Measurements from ENCODE around the gene HRC.

HRC gene

GRCh38 chr19:49120325-49120683, 34.9 kb downstream of the HRC start:
- Histone ChIP-seq H3K4me3 (peak overlapping the region; percentile 78), H3K9me3 (no peaks in the 10 kb centered on the region), H3K27me3 (ENCODE audit: low read depth) (no peaks in the 10 kb centered on the region), H3K36me3 (replicated peaks) (no peaks in the 10 kb centered on the region), H3K4me1 (peaks cover 10% of the 10 kb centered on the region)
- DNase-seq (ENCODE audit: low spot score in 2 of 2), result no peak
- in situ Hi-C loops (cut with MboI; ENCODE audit: low sequenced_read_pairs), result no loop called here

GRCh38 chr19:49119411-49120324, 35.5 kb downstream of the HRC start, which contains the start of gene PPFIA3:
Gene PPFIA3 (plus strand): TSS chr19:49119544. CDS start chr19:49127874, 8,330 bp downstream.
- peak in 1 of 2 experiments; percentile 62 for DNase-seq (ENCODE audit: low spot score in 2 of 2)
- Histone ChIP-seq H3K27me3 (ENCODE audit: low read depth) (no peaks in the 10 kb centered on the region), H3K4me3 (peak within 1 kb of the TSS; percentile 78), H3K4me1 (peaks cover 6% of the 10 kb centered on the region), H3K36me3 (replicated peaks) (no peaks in the 10 kb centered on the region), H3K9me3 (no peaks in the 10 kb centered on the region)
- in situ Hi-C loops (cut with MboI; ENCODE audit: low sequenced_read_pairs), result no loop called here

- no peaks in the 10 kb centered on the region for H3K27me3 ChIP-seq (ENCODE audit: low read depth)
- H3K36me3 ChIP-seq (replicated peaks), result no peaks in the 10 kb centered on the region
- in situ Hi-C loops (cut with MboI; ENCODE audit: low sequenced_read_pairs), result no loop called here
- H3K4me3 ChIP-seq, result peak within 1 kb of the TSS; percentile 78
- peak; percentile 92 to 96 for DNase-seq (ENCODE audit: low spot score in 2 of 2)
- no peaks in the 10 kb centered on the region for H3K9me3 ChIP-seq
- H3K4me1 ChIP-seq, result peaks cover 8% of the 10 kb centered on the region
Measured at GRCh38 chr19:49118565-49119410, 36.4 kb downstream of the HRC start, which contains the start of gene C19orf73. Gene C19orf73 (minus strand): TSS chr19:49119143. CDS start chr19:49119022, 121 bp downstream.

GRCh38 chr19:49117677-49118564, 37.3 kb downstream of the HRC start:
- Histone ChIP-seq H3K4me1 (peaks cover 11% of the 10 kb centered on the region), H3K36me3 (replicated peaks) (no peaks in the 10 kb centered on the region), H3K4me3 (peak overlapping the region; percentile 78), H3K27me3 (ENCODE audit: low read depth) (no peaks in the 10 kb centered on the region), H3K9me3 (no peaks in the 10 kb centered on the region)
- DNase-seq (ENCODE audit: low spot score in 2 of 2), result no peak
- in situ Hi-C loops (cut with MboI; ENCODE audit: low sequenced_read_pairs), result no loop called here

GRCh38 chr19:49116544-49116943, 38.7 kb downstream of the HRC start:
- in situ Hi-C loops (cut with MboI; ENCODE audit: low sequenced_read_pairs), result no loop called here
- H3K4me1 ChIP-seq, result peaks cover 11% of the 10 kb centered on the region
- no peaks in the 10 kb centered on the region for H3K36me3 ChIP-seq (replicated peaks)
- DNase-seq (ENCODE audit: low spot score in 2 of 2), result no peak
- H3K27me3 ChIP-seq (ENCODE audit: low read depth), result no peaks in the 10 kb centered on the region
- no peaks in the 10 kb centered on the region for H3K9me3 ChIP-seq
- H3K4me3 ChIP-seq, result no peak overlapping the region

GRCh38 chr19:49114630-49115363, 40.4 kb downstream of the HRC start:
- peak overlapping the region; percentile 74 for H3K4me3 ChIP-seq
- H3K9me3 ChIP-seq, result no peaks in the 10 kb centered on the region
- no peaks in the 10 kb centered on the region for H3K36me3 ChIP-seq (replicated peaks)
- DNase-seq (ENCODE audit: low spot score in 2 of 2), result peak; percentile 77 to 88
- in situ Hi-C loops (cut with MboI; ENCODE audit: low sequenced_read_pairs), result no loop called here
- H3K4me1 ChIP-seq, result peaks cover 11% of the 10 kb centered on the region
- H3K27me3 ChIP-seq (ENCODE audit: low read depth), result no peaks in the 10 kb centered on the region

- peak within 1 kb of the TSS; percentile 74 for H3K4me3 ChIP-seq
- in situ Hi-C loops (cut with MboI; ENCODE audit: low sequenced_read_pairs), result no loop called here
- H3K4me1 ChIP-seq, result peaks cover 11% of the 10 kb centered on the region
- peaks cover 6% of the 10 kb centered on the region for H3K36me3 ChIP-seq (replicated peaks)
- peak; percentile 63 to 82 for DNase-seq (ENCODE audit: low spot score in 2 of 2)
- no peaks in the 10 kb centered on the region for H3K27me3 ChIP-seq (ENCODE audit: low read depth)
- no peaks in the 10 kb centered on the region for H3K9me3 ChIP-seq
Measured at GRCh38 chr19:49113762-49114629, 41.2 kb downstream of the HRC start, which contains the start of gene LIN7B. Gene LIN7B (plus strand): TSS chr19:49114370. CDS start chr19:49114405, 35 bp downstream.

GRCh38 chr19:49111218-49111998, 43.8 kb downstream of the HRC start:
- H3K27me3 ChIP-seq (ENCODE audit: low read depth), result no peaks in the 10 kb centered on the region
- peaks cover 32% of the 10 kb centered on the region for H3K36me3 ChIP-seq (replicated peaks)
- H3K4me3 ChIP-seq, result no peak overlapping the region
- no peak for DNase-seq (ENCODE audit: low spot score in 2 of 2)
- H3K9me3 ChIP-seq, result no peaks in the 10 kb centered on the region
- in situ Hi-C loops (cut with MboI; ENCODE audit: low sequenced_read_pairs), result no loop called here
- H3K4me1 ChIP-seq, result peaks cover 5% of the 10 kb centered on the region

GRCh38 chr19:49110567-49110966, 44.6 kb downstream of the HRC start:
- Histone ChIP-seq H3K4me3 (no peak overlapping the region), H3K27me3 (ENCODE audit: low read depth) (no peaks in the 10 kb centered on the region), H3K9me3 (no peaks in the 10 kb centered on the region), H3K4me1 (peaks cover 5% of the 10 kb centered on the region), H3K36me3 (replicated peaks) (peaks cover 40% of the 10 kb centered on the region)
- in situ Hi-C loops (cut with MboI; ENCODE audit: low sequenced_read_pairs), result no loop called here
- no peak for DNase-seq (ENCODE audit: low spot score in 2 of 2)

- H3K4me3 ChIP-seq, result no peak overlapping the region
- no peak for DNase-seq (ENCODE audit: low spot score in 2 of 2)
- H3K4me1 ChIP-seq, result peaks cover 5% of the 10 kb centered on the region
- H3K9me3 ChIP-seq, result no peaks in the 10 kb centered on the region
- in situ Hi-C loops (cut with MboI; ENCODE audit: low sequenced_read_pairs), result no loop called here
- H3K36me3 ChIP-seq (replicated peaks), result peaks cover 49% of the 10 kb centered on the region
- H3K27me3 ChIP-seq (ENCODE audit: low read depth), result no peaks in the 10 kb centered on the region
Measured at GRCh38 chr19:49109569-49110233, 45.5 kb downstream of the HRC start.

GRCh38 chr19:49109051-49109450, 46.1 kb downstream of the HRC start:
- no peak overlapping the region for H3K4me3 ChIP-seq
- in situ Hi-C loops (cut with MboI; ENCODE audit: low sequenced_read_pairs), result no loop called here
- peaks cover 5% of the 10 kb centered on the region for H3K4me1 ChIP-seq
- H3K27me3 ChIP-seq (ENCODE audit: low read depth), result no peaks in the 10 kb centered on the region
- H3K9me3 ChIP-seq, result no peaks in the 10 kb centered on the region
- H3K36me3 ChIP-seq (replicated peaks), result peaks cover 56% of the 10 kb centered on the region
- no peak for DNase-seq (ENCODE audit: low spot score in 2 of 2)

Measured in HAP-1 (cell line).